Posterior cingulate gyrus (tissue), 11 donors: ENCODE measurements around the gene DLG2.

Experiments
- DNase-seq, 10 donors: peaks; one replicate each; pipeline versions ENCODE4 v3.0.0 to v3.0.0-alpha.2; 2020 to 2021; ENCODE audit warnings: mixed read lengths in 3 of 10
- intact Hi-C: fragments of 100-400 bp; cut with DNase I; formaldehyde crosslinking; loops from one replicate; pipeline ENCODE4 v1.15.1; 2023

DLG2 gene

GRCh38 chr11:84950569-84951270 lies 676.4 kb downstream of the DLG2 start:
- DNase-seq = no peak
- intact Hi-C loops = no loop called here

- intact Hi-C loops = no loop called here
- DNase-seq = peak in 7 of 10 donors; percentile 29 to 90 (median 68)
Observed at GRCh38 chr11:84947970-84948580, 679.1 kb downstream of the DLG2 start.

GRCh38 chr11:84947070-84947469 lies 680.1 kb downstream of the DLG2 start:
- DNase-seq = no peak
- intact Hi-C loops = no loop called here

- DNase-seq = no peak
- intact Hi-C loops = loop anchor here (1.0 kb wide), 1 partner anchor 48 kb away; no protein-coding TSS in a partner anchor
Observed at GRCh38 chr11:84930863-84931262, 696.3 kb downstream of the DLG2 start.

- no peak for DNase-seq
- intact Hi-C loops = loop anchor here (1.0 kb wide), 1 partner anchor 46 kb away; no protein-coding TSS in a partner anchor
Observed at GRCh38 chr11:84929738-84930137, 697.4 kb downstream of the DLG2 start.

GRCh38 chr11:84924154-84924692 lies 702.9 kb downstream of the DLG2 start:
- intact Hi-C loops = no loop called here
- no peak for DNase-seq

- intact Hi-C loops = no loop called here
- no peak for DNase-seq
Observed at GRCh38 chr11:84923489-84923888, 703.7 kb downstream of the DLG2 start.

GRCh38 chr11:84922836-84923235 lies 704.3 kb downstream of the DLG2 start:
- intact Hi-C loops = no loop called here
- DNase-seq = peak in 6 of 10 donors; percentile 9 to 81 (median 42)

- intact Hi-C loops = no loop called here
- peak in 1 of 10 donors; percentile 22 for DNase-seq
Observed at GRCh38 chr11:84922212-84922805, 704.8 kb downstream of the DLG2 start.

GRCh38 chr11:84914511-84914910 lies 712.6 kb downstream of the DLG2 start:
- intact Hi-C loops = no loop called here
- DNase-seq = no peak

- intact Hi-C loops = no loop called here
- DNase-seq = peak in 1 of 10 donors; percentile 20
Observed at GRCh38 chr11:84909740-84910139, 717.4 kb downstream of the DLG2 start.

- no peak for DNase-seq
- intact Hi-C loops = no loop called here
Observed at GRCh38 chr11:84906995-84907394, 720.1 kb downstream of the DLG2 start.

GRCh38 chr11:84905411-84905810 lies 721.7 kb downstream of the DLG2 start:
- intact Hi-C loops = no loop called here
- no peak for DNase-seq

GRCh38 chr11:84902445-84902844 lies 724.7 kb downstream of the DLG2 start:
- intact Hi-C loops = no loop called here
- no peak for DNase-seq

- intact Hi-C loops = no loop called here
- DNase-seq = peak in 2 of 10 donors; percentile 9 to 51
Observed at GRCh38 chr11:84901991-84902390, 725.2 kb downstream of the DLG2 start.

- intact Hi-C loops = no loop called here
- no peak for DNase-seq
Observed at GRCh38 chr11:84899740-84900139, 727.4 kb downstream of the DLG2 start.

GRCh38 chr11:84899134-84899533 lies 728.0 kb downstream of the DLG2 start:
- no peak for DNase-seq
- intact Hi-C loops = no loop called here

- DNase-seq = no peak
- intact Hi-C loops = no loop called here
Observed at GRCh38 chr11:84894666-84895065, 732.5 kb downstream of the DLG2 start.

GRCh38 chr11:84890676-84891075 lies 736.5 kb downstream of the DLG2 start:
- no peak for DNase-seq
- intact Hi-C loops = no loop called here

- intact Hi-C loops = no loop called here
- DNase-seq = no peak
Observed at GRCh38 chr11:84889556-84889955, 737.6 kb downstream of the DLG2 start.

GRCh38 chr11:84887055-84887629 lies 740.0 kb downstream of the DLG2 start:
- intact Hi-C loops = no loop called here

More at GRCh38 chr11:84887055-84887629, 740.0 kb downstream of the DLG2 start:
- no peak for DNase-seq
